Fibroblast of pulmonary artery (primary cell): ENCODE measurements around the gene GSG1L.
A peak's percentile ranks its signal among the peaks of the same experiment; 100 is the strongest.

ENCODE experiments used
- DNase-seq: peaks from one replicate; pipeline ENCODE4 v3.0.0-alpha.2; 2010; ENCODE audit warnings: low read depth
- H3K4me3 ChIP-seq: replicated peaks from 2 replicates; pipeline ENCODE4 v1.5.1; 2011; ENCODE audit warnings: low read depth, mild to moderate bottlenecking, control low read depth, low read length, moderate library complexity
- CTCF ChIP-seq: IDR thresholded peaks from 2 replicates; pipeline ENCODE4 v1.5.1; 2011; ENCODE audit warnings: mild to moderate bottlenecking, control low read depth, low read length, inconsistent platforms; ENCODE audit errors: missing control alignments

GSG1L gene

GRCh38 chr16:27802664-27803439 lies 260.7 kb downstream of the GSG1L start:
- no peak overlapping the region for H3K4me3 ChIP-seq
- no peak for TF ChIP-seq CTCF
- no peak for DNase-seq

DNA sequence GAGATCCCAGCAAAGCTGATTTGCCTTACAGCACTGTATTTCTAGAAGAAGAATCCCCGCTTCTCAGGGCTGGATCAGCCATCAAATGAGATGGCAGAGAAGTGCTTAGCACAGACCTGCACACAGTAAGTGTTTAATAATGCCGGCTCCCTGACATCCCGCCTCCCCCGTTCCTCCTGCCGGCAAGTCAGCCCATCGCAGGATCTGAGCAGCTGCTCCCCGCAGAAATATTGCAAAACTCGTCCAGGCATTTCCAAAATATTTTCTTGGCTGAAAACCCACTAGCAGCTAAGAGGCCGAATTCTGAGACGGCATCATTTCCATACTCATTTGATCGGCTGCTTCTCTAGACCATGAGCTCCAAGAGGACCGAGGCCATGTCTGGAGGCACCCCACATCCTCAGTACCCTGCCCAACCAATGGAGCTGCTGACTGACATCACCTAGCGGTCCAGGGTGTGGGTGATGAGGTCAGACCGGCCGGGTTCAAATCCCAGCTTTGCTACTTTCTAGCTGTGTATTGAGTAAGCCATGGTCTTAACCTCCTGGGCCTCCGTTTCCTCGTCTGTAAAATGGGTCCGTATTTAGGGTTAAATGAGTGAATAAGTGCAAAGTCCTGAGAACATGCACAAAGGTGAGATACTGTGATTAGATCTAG lies 262.1 kb downstream of the GSG1L start:
- peak; percentile 21 for DNase-seq
- H3K4me3 ChIP-seq = no peak overlapping the region
- TF ChIP-seq CTCF = no peak

DNA sequence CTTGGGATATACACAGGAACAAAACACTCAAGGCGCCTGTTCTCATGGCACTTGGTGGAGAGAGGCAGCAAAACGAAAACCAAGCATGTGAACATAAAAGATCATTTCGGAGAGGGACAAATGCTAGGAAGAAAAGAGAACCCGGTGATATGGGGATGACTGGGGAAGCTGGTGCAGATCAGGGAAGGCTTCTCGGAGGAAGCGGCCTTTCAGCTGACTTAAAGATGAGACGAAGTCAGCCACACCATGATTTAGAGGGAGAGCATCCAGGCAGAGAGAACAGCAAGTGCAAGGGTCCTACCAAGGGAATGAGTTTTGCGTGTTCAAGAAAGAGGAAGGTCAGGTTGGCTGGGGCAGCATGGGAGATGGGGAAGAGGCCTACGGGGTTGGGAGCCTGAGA lies 262.7 kb downstream of the GSG1L start:
- DNase-seq = no peak
- H3K4me3 ChIP-seq = no peak overlapping the region
- no peak for TF ChIP-seq CTCF

- TF ChIP-seq CTCF = no peak
- no peak overlapping the region for H3K4me3 ChIP-seq
- DNase-seq = no peak
Observed at GRCh38 chr16:27799896-27800295, 263.6 kb downstream of the GSG1L start.

GRCh38 chr16:27798241-27798640 lies 265.3 kb downstream of the GSG1L start:
- H3K4me3 ChIP-seq = no peak overlapping the region
- DNase-seq = no peak
- no peak for TF ChIP-seq CTCF

- TF ChIP-seq CTCF = no peak
Observed at GRCh38 chr16:27795992-27796614, 267.4 kb downstream of the GSG1L start.

More at GRCh38 chr16:27795992-27796614, 267.4 kb downstream of the GSG1L start:
- no peak overlapping the region for H3K4me3 ChIP-seq
- peak; percentile 56 for DNase-seq
